Hepatocyte (in vitro differentiated cells): Measurements from ENCODE around the gene SIGLEC7. TPM values are rescaled to one million over a fixed set of nuclear protein-coding genes. Genes with fewer than 3 reads are reported as not detected.

ENCODE experiments used
- polyA plus RNA-seq: library from polyadenylated mRNA; unstranded; fragments of >200 nt; fragmentation: Nextera tagmentation; extraction: Ambion mirVana; gene quantifications from 2 replicates; pipeline ENCODE4 v1.2.1, GENCODE V29; 2016
- total RNA-seq: library from RNA; depleted of rRNA; stranded (reverse); fragments of >200 nt; gene quantifications from 2 replicates; pipeline ENCODE4 v1.2.3, GENCODE V29; 2014

Gene SIGLEC7
- total and polyA plus RNA-seq, 2 experiments from 2014 or later = 0.24 to 0.53 TPM

Other genes with a start within 250 kb of the SIGLEC7 start
- not detected in 2 replicates for gene KLK4, start 230.9 kb upstream of the SIGLEC7 start, total RNA-seq
- gene KLK4, start 230.9 kb upstream of the SIGLEC7 start, polyA plus RNA-seq = 0.28 and 0.33 TPM in 2 replicates
- gene KLK5, start 189.3 kb upstream of the SIGLEC7 start, total RNA-seq = not detected in 2 replicates
- 0.24 TPM in 1 of 2 replicates, not detected in the other for gene KLK5, start 189.3 kb upstream of the SIGLEC7 start, polyA plus RNA-seq
- gene KLK6, start 172.7 kb upstream of the SIGLEC7 start, total RNA-seq = 1.1 and 2.0 TPM in 2 replicates
- 5.4 and 7.6 TPM in 2 replicates for gene KLK6, start 172.7 kb upstream of the SIGLEC7 start, polyA plus RNA-seq
- gene KLK7, start 158.4 kb upstream of the SIGLEC7 start, total RNA-seq = 0.20 and 3.9 TPM in 2 replicates
- 1.1 and 2.8 TPM in 2 replicates for gene KLK7, start 158.4 kb upstream of the SIGLEC7 start, polyA plus RNA-seq
- 0.16 and 0.87 TPM in 2 replicates for gene KLK8, start 140.7 kb upstream of the SIGLEC7 start, total RNA-seq
- 5.4 and 9.0 TPM in 2 replicates for gene KLK8, start 140.7 kb upstream of the SIGLEC7 start, polyA plus RNA-seq
- 0.10 and 1.8 TPM in 2 replicates for gene KLK10, start 122.6 kb upstream of the SIGLEC7 start, total RNA-seq
- gene KLK10, start 122.6 kb upstream of the SIGLEC7 start, polyA plus RNA-seq = 1.3 and 3.4 TPM in 2 replicates
- gene KLK11, start 115.7 kb upstream of the SIGLEC7 start, total RNA-seq = 1.4 TPM in 1 of 2 replicates, not detected in the other
- 2.2 and 2.6 TPM in 2 replicates for gene KLK11, start 115.7 kb upstream of the SIGLEC7 start, polyA plus RNA-seq
- gene KLK12, start 107.3 kb upstream of the SIGLEC7 start, total RNA-seq = 0.80 TPM in 1 of 2 replicates, not detected in the other
- 2.3 TPM in 1 of 2 replicates, not detected in the other for gene KLK12, start 107.3 kb upstream of the SIGLEC7 start, polyA plus RNA-seq
- 0.36 TPM in 1 of 2 replicates, not detected in the other for gene KLK13, start 77.2 kb upstream of the SIGLEC7 start, total RNA-seq
- 0.52 and 1.0 TPM in 2 replicates for gene KLK13, start 77.2 kb upstream of the SIGLEC7 start, polyA plus RNA-seq
- gene KLK14, start 59.4 kb upstream of the SIGLEC7 start, total RNA-seq = 0.13 TPM in 1 of 2 replicates, not detected in the other
- not detected in 2 replicates for gene KLK14, start 59.4 kb upstream of the SIGLEC7 start, polyA plus RNA-seq
- 6.7 and 7.7 TPM in 2 replicates for gene CTU1, start 33.9 kb upstream of the SIGLEC7 start, total RNA-seq
- 12.6 and 15.9 TPM in 2 replicates for gene CTU1, start 33.9 kb upstream of the SIGLEC7 start, polyA plus RNA-seq
- gene SIGLEC9, start 17.4 kb upstream of the SIGLEC7 start, total RNA-seq = 0.20 and 0.77 TPM in 2 replicates
- 1.4 and 1.5 TPM in 2 replicates for gene SIGLEC9, start 17.4 kb upstream of the SIGLEC7 start, polyA plus RNA-seq
- 0.23 TPM in 1 of 2 replicates, not detected in the other for gene CD33, start 82.8 kb downstream of the SIGLEC7 start, total RNA-seq
- 0.57 TPM in 1 of 2 replicates, not detected in the other for gene CD33, start 82.8 kb downstream of the SIGLEC7 start, polyA plus RNA-seq
- not detected in 2 replicates for gene SIGLECL1, start 108.8 kb downstream of the SIGLEC7 start, total RNA-seq
- not detected in 2 replicates for gene SIGLECL1, start 108.8 kb downstream of the SIGLEC7 start, polyA plus RNA-seq
- 3.9 and 5.0 TPM in 2 replicates for gene IGLON5, start 169.3 kb downstream of the SIGLEC7 start, total RNA-seq
- 2.4 and 4.3 TPM in 2 replicates for gene IGLON5, start 169.3 kb downstream of the SIGLEC7 start, polyA plus RNA-seq
- 2.5 and 3.4 TPM in 2 replicates for gene VSIG10L, start 199.8 kb downstream of the SIGLEC7 start, total RNA-seq
- gene VSIG10L, start 199.8 kb downstream of the SIGLEC7 start, polyA plus RNA-seq = 7.6 and 7.8 TPM in 2 replicates
- gene ETFB, start 224.1 kb downstream of the SIGLEC7 start, total RNA-seq = 167 and 190 TPM in 2 replicates
- 237 and 248 TPM in 2 replicates for gene ETFB, start 224.1 kb downstream of the SIGLEC7 start, polyA plus RNA-seq
- 1.2 TPM in 1 of 2 replicates, not detected in the other for gene CLDND2, start 226.7 kb downstream of the SIGLEC7 start, total RNA-seq
- 6.8 and 7.2 TPM in 2 replicates for gene CLDND2, start 226.7 kb downstream of the SIGLEC7 start, polyA plus RNA-seq
- not detected in 2 replicates for gene NKG7, start 230.4 kb downstream of the SIGLEC7 start, total RNA-seq
- 0.44 TPM in 1 of 2 replicates, not detected in the other for gene NKG7, start 230.4 kb downstream of the SIGLEC7 start, polyA plus RNA-seq
- gene LIM2, start 245.7 kb downstream of the SIGLEC7 start, total RNA-seq = not detected in 2 replicates
- not detected in 2 replicates for gene LIM2, start 245.7 kb downstream of the SIGLEC7 start, polyA plus RNA-seq
- 0.37 TPM in 1 of 2 replicates, not detected in the other for gene C19orf84, start 248.3 kb downstream of the SIGLEC7 start, total RNA-seq
- gene C19orf84, start 248.3 kb downstream of the SIGLEC7 start, polyA plus RNA-seq = 0.16 TPM in 1 of 2 replicates, not detected in the other